Stimulated activated CD8-positive, alpha-beta memory T cell treated with anti-CD3 and anti-CD28 coated beads, Interleukin-12 subunit alpha, Interleukin-12 subunit beta, amount 100 ng/mL, for 24 hours (primary cell): ENCODE measurements around the gene EIF4EBP3.

Experiments
- DNase-seq: peaks from one replicate; pipeline ENCODE4 v3.0.0-alpha.2; 2020; ENCODE audit errors: extremely low read depth

The EIF4EBP3 gene

GRCh38 chr5:140547508-140548299 is at the start of gene EIF4EBP3:
Gene EIF4EBP3, plus strand, starts transcription at chr5:140547662. Its CDS starts 76 bp downstream, at chr5:140547738.
- peak; percentile 72 for DNase-seq

GRCh38 chr5:140497897-140498296 is 49.6 kb upstream of the EIF4EBP3 start:
- DNase-seq, result no peak

GRCh38 chr5:140498591-140498990 is 48.9 kb upstream of the EIF4EBP3 start:
- no peak for DNase-seq

DNA sequence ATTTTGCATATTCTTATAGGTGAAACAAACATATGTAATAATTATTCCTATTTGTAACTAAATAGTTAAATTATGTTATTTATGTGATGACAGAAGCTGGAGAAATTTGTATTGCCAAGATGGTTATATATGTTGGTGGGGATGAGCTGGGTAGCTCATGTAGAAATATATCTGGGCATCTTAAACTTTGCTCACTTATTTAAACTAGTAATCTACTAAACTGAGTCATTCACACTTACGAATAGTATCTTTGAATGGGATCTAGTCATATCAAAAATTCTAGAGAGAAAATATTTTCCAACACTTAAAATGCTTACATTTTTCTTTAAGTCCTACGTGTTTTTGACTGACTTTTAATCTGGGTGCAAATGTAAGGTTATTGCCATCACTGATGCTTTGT is 44.6 kb upstream of the EIF4EBP3 start:
- no peak for DNase-seq

- no peak for DNase-seq
These were observed 37.6 kb upstream of the EIF4EBP3 start for GRCh38 chr5:140509898-140510297.

- DNase-seq, result no peak
These were observed 34.3 kb upstream of the EIF4EBP3 start for GRCh38 chr5:140513124-140513523.

- no peak for DNase-seq
These were observed 23.5 kb upstream of the EIF4EBP3 start for GRCh38 chr5:140524003-140524402.

GRCh38 chr5:140540227-140540626 is 7.2 kb upstream of the EIF4EBP3 start:
- DNase-seq, result no peak

GRCh38 chr5:140542972-140543371 is 4.5 kb upstream of the EIF4EBP3 start:
- DNase-seq, result no peak

DNA sequence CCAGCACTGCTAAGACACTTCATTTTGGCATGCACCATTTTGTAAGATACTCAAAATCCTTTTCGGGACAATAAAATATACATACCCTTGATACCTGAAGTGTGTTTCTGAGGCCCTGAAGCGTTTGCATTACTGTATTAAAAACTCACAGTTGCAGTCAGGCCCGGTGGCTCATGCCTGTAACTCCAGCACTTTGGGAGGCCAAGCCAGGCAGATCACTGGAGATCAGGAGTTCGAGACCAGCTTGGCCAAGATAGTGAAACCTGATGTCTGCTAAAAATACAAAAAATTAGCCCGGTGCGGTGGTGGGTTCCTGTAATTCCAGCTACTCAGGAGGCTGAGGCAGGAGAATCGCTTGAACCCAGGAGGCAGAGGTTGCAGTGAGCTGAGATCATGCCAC is 2.5 kb upstream of the EIF4EBP3 start:
- no peak for DNase-seq

- DNase-seq, result no peak
These were observed 1.9 kb upstream of the EIF4EBP3 start for GRCh38 chr5:140545606-140546005.

GRCh38 chr5:140546851-140547507 is 483 bp upstream of the EIF4EBP3 start:
- no peak for DNase-seq

DNA sequence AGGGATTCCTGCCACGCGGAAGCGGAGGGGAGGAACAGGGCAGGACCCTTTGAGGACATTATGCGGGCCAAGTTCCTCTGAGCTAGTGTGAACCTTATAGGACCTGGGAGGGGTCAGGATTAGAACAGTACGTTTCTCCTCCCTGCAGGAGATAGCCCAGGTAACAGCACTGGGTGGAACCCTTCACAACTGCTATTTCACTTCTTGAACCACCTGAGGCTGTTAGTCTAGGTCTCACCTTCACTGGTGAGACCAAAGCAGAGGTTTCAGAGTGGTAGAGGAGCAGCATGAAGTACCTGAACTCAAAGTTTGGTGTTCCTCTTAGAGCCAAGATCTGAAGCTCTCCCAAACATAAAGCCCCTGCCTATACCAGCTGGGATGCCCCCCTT is 832 bp downstream of the EIF4EBP3 start:
- no peak for DNase-seq

DNA sequence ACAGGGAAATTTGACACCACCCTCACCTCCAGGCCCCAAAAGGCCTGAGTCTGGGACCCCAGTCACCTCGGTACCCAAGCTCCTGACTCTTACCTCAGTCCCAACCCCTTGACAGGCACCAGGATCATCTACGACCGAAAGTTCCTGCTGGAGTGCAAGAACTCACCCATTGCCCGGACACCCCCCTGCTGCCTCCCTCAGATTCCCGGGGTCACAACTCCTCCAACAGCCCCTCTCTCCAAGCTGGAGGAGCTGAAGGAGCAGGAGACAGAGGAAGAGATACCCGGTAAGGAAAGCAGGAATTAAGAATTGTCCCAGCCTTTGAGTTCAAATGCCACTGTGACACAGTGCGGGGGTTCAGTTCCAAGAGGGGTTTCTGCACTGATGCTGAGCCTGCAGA is 1.3 kb downstream of the EIF4EBP3 start:
- DNase-seq, result no peak

GRCh38 chr5:140549237-140550144 is 2.0 kb downstream of the EIF4EBP3 start:
- no peak for DNase-seq

- DNase-seq, result no peak
These were observed 3.0 kb downstream of the EIF4EBP3 start for GRCh38 chr5:140550147-140551079.

DNA sequence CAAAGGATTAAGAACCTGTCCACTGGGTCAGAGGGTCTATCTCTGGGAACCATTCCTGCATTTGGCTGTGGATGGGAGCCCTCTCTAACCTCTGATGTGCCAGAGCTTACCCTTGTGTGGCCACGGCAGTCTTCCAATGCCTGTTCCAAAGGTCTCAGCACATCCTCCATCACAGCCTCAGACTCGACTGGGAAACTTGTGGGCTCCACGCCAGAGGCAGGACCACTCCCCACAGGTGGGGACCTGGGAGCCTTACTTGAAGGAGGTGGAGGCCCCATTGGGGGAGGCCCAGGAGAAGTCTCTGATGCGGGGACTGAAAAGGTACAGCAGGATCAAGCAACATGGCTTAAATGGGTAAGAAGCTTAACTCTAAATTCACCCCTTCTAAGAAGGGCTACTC is 4.4 kb downstream of the EIF4EBP3 start:
- DNase-seq, result no peak

GRCh38 chr5:140553657-140554056 is 6.2 kb downstream of the EIF4EBP3 start:
- no peak for DNase-seq

- no peak for DNase-seq
These were observed 7.0 kb downstream of the EIF4EBP3 start for GRCh38 chr5:140554454-140554853.

GRCh38 chr5:140555747-140556312 is 8.4 kb downstream of the EIF4EBP3 start:
- DNase-seq, result no peak

- DNase-seq, result no peak
These were observed 9.0 kb downstream of the EIF4EBP3 start for GRCh38 chr5:140556438-140556837.
